ENCODE data around the gene APC2.

- no peak for TF ChIP-seq POLR2AphosphoS5 (IDR thresholded peaks at IDR 0.05; ENCODE audit: borderline replicate concordance, low read depth, low read length)
- TF ChIP-seq EZH2 (IDR thresholded peaks at IDR 0.05), result no peak
Measured at GRCh38 chr19:1402411-1403070, 47.4 kb upstream of the APC2 start.

Data from SK-N-MC (cell line).